Epidermal melanocyte (primary cell): ENCODE measurements around the gene RPS21.

Experiments used
- DNase-seq: peaks from one replicate; pipeline ENCODE4 v3.0.0; 2011; ENCODE audit warnings: low spot score; ENCODE audit not compliant: insufficient read length

RPS21 gene

DNA sequence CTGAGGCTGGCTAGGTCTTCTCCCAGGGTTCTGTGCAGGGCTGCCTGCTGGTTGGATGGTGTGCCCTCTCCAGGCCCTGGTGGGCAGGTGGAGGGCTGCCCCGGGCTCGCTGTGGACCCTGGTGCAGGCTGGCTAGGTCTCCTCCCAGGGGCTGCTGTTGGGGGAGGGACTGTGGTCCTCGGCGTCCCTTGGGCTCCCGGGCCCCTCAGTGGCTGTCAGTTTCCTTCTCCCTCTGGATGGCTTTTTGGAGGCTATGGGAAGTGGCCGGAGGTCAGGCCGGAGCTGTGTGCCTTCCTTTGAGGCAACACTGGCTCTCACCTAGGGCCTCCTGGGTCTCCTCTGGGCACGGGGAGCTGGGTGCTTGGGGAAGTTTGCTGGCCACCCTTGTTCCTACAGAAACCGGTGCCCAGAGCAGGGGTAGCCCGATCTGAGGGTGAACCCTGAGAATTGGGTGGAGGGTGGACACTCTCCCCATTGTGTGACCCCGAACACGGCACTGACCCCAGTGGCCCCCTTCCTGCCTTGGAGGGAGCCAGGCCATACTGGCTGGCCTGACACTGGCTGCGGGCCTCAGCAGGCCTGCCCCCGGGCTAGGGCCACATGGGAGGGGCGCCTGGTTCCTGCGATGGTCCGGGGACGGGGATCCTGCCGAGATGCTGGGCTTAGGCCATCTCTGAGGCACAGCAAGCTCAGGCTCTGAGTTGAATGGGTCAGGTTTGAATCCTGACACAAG is 24.0 kb downstream of the RPS21 start:
- no peak for DNase-seq

DNA sequence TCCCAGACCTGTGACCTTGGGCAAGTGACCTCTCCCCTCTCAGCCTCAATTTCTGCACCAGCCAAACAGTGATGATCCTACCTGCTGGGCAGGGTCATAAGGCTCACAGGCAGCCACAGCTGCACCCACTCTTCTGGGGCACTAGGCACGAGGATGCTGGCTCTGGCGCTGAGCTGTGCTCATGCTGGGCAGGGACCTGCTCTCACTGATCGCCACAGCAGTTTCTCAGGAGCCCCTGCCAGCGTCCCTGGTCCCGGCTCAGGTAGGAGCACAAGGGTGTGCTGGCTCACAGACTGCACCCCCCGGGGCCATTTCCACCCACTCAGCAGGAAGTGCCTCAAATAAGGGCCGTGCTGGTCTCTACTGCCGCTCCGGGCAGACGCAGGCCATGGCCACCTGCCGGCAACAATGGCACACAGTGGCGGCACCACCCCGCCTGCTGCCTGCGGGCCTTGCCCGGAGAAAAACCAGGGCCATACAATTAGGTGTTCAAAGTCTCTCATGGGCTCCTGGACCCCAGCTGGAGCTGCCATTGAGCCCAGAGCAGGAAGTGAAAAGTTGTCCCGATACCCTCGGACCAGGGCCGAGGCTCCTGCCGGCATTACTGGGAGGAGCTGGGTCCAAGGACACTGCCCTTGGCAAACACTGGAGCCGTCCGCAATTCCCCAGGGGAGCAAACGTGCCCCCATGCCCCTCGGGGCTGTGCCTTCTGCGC is 24.7 kb downstream of the RPS21 start:
- no peak for DNase-seq

DNA sequence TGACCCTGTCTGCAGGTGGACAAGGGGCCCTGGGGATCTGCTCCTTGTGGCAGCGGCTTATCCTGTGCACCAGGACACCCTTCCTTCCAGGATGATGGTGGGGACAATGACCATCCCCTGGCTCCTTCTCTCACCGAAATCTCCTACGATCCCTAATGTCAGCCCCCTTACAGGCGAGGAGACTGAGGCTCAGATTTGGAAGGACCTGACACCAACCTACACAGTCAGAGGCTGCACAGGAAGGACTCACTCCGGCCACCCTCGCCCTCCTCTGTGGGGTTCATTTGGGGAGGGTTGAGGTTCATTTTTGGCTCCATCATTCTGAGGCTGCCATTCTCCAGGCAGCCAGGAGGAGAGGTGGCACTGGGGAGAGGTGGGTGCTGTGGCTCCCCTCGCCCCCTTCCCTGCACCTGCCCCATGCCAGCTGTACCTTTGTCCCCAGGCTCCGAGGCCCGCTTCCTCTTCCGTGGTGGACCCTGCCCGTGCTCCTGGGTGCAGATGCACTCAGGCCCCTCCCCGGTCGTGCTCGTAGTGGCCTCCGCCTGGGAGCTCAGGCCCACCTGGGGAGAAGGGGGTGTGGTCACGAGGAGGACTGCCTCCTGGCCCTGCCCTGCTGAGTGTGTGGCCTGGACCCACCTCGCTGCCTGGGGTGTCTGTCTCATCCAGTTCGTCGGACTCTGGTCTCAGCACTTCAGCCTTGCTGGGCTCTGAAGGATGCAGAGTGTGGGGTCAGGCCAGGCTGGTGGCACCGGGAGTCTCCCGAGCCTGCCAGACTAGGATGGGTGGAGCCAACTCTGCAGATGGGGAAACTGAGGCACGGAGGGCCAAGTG is 25.5 kb downstream of the RPS21 start:
- DNase-seq = no peak

DNA sequence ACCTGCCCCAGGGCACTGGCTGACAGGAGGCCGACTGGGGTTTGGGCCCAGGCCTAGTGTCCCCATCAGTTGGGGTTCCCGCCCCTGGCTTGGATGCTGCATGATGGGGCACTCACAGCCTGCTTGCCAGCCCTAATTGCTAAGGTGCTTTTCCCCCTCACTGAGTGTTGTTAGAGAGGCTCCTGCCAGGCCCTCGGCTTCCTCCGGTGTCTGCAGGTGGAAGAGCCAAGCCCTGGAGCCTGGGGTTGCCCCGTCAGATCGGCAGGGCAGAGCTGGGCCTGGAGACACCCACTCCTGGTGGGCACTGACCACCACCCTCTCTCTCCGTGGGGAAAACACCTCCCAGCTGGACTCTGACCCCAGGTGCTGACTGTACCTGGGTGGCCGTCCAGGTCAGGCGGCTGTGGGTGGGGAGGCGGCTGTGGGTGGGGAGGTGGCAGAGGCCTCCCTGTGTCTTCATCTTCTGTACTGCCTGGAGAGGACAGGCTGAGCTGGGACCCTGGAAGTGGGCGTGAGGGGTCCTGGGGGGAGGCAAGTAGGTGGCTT is 26.2 kb downstream of the RPS21 start:
- DNase-seq = no peak

DNA sequence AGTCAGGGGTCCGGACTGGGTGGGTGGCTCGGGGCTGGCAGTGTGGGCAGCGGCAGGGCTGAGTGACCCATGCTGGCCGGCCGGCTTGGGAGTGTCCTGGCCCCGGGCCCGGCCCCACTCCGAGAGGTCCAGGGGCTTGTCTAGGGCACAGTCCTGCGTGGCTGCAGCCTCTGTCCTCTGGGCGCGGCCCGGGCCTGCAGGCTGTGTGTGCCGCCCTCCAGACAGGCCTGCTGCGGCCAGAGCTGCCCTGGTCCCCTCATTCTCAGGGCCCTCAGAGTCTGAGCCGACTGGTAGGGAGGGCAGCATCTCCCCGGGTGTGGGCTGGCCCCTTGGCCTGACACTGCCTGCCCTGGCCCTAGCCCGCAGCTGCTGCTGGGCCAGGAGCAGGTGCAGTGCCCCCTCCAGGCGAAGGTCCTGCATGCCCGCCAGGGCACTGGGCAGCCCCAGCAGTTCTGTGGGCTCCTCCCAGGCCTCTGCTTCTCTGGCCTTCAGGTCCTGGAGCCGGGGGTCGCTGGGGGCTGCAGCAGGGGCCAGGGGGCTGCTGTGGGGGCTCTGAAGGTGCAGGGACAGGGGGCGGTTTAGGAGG is 27.1 kb downstream of the RPS21 start:
- no peak for DNase-seq

DNA sequence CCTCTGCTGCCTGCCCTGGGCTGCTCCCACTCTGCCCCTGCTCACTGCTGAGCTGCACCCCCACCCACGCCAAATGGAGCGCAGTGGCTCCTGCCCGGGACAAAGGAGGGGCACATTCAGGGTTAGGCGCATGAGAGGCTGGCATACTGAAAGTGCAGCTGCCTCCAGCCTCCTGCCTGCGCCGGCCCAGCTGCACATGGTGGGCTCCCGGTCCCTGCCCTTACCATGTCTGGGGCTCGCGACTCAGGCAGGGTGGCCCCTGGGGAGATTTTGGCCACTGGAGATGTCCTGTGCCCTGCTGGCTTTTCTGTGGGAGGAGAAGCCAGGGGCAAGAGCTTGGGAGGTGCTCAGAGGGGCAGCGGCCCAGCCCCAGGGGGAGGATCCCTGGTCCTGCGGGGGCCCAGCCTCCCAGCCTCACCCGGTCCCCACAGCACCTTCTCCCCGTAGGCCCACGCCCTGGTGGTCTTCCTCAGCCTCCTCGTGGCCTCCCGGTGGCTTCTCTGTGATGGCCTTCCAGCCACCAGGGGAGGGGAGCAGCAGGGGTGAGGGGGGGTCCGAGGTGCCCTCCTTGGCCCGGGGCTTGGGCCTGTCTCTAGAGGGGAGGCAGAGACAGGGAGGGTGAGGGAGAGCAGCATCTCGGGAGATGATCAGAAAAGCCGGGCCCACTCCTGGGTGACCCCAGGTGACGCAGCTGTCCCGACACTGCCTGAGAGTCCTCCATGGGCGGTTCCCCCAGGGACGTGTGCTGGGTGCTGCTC is 28.6 kb downstream of the RPS21 start:
- DNase-seq = no peak

DNA sequence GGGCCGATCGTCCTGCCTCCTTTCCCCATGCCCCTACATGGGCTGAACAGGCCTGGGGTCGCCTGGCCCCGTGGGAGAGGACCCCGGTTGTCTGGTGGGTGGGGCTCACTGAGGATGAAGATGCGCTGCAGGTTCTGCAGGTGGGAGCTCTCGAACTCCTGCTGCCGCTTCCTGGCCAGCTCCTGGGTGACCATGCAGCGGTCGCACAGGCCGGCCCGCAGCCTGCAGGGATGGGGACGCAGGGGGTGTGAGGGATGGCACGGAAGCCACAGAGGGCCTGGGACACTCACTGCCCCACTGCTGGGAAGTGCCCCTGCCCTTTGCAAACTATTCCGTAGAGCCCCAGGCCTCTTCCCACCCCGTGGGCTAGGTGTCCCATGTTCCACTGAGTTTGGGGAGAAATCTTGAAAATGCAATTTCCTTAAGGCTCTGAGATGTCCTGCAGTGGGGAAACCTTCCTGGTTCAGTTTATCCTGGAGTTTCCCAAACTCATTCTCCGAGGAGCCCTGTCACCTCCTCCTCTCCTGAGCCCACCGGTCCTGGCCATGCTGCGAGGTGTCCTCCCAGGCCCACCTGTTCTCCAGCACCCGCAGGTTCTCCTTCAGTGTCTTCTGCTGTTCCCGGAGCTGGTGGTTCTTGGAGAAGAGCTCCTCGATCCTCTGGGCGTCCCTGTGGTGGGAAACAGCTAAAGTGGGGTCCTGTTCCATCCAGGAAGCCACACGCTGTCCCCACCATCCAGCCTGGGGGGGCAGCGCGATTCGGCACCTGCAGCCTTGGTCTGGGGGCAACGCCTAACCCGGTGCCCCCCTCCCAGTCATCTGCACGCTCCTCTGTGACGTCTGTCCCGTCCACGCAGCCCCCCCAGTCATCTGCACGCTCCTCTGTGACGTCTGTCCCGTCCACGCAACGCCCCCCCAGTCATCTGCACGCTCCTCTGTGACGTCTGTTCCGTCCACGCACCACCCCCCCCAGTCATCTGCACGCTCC is 30.0 kb downstream of the RPS21 start:
- no peak for DNase-seq

DNA sequence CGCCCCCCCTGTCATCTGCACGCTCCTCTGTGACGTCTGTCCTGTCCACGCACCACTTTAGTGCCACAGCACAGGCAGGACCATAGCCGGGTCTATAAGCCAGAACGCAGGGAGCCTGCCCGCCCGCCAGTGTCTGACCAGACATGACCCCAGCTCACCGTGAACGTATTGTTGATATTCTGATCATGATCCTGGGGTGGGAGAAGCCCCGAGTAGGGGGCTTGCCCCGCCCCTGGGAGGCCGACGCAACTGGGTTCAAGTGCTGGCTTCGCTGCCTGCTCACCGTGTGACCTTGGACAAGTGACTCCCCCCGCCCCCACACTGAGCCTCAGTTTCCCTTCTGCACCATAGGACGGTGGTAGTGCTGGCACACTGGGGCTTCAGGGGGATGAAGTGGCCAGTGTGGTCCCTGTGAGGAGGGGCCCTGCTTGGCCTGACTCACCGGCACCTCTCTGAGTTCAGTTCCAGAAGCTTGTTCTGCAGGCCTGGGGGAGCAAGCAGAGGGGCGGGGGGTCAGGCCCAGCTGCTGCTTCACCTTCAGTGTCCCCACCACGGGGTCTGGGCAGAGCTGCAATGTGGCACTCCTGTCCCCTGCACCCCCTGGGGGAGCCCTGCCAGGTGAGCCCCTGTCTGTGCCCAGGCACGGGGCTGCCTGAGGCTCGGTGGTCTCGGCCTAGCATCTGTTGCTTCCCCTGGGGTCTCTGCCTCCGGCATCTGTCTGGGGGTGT is 31.2 kb downstream of the RPS21 start:
- DNase-seq = no peak

DNA sequence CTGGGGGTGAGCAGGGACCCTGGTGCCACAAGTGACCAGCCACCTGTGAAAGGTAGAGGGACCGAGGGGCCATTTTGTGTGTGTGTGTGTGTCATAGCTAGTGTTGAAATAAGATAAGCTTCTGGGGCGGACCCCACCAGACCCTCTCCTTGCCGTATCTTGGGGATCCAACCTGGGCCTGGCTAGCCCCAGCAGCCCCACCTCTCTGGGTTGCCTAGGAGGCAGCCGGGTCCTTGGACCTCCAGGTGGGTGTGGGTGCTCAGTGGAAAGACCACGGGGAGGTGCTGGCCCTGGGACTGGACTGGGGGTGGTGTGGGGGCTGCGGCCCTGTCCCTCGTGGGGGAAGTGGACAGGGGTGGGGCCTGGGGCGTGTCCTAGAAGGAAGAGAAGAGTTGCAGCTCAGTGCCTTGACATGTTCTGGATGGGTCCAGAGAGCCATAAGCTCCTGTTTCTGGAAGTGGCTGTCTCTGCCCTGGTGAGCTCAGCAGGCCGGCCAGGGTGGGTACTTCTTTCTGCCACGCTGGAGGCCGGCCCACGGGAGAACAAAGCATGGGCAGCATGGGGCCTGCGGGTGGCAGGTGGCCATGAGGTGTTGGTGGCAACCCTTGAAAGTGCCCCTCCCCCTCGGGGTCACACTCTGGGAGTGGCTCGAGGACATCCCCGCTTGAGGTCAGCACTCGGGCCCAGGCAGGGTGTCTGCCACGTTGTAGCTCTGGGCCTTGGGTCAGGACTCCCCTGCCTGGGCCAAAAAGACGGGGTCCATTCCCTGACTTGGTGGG is 32.0 kb downstream of the RPS21 start:
- DNase-seq = no peak

DNA sequence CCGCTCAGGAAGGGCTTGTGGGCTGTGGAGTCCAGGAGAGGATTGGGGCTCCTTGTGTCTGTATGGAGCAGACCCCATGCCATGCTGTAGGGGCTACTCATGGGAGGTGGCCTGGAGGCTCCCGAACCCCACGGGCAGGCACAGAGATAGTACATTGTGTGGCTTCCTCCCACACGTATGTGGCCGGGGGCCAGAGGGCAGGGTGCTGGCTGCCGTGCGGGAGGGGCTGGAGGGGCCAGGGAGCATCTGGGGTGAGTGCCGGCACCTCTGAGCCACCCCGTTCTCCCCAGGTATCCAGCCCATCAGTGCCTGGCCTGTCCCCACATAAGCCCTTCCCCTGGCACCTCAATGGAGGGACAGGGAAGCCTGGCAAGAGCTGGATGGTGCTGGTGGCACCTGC is 32.9 kb downstream of the RPS21 start:
- no peak for DNase-seq

DNA sequence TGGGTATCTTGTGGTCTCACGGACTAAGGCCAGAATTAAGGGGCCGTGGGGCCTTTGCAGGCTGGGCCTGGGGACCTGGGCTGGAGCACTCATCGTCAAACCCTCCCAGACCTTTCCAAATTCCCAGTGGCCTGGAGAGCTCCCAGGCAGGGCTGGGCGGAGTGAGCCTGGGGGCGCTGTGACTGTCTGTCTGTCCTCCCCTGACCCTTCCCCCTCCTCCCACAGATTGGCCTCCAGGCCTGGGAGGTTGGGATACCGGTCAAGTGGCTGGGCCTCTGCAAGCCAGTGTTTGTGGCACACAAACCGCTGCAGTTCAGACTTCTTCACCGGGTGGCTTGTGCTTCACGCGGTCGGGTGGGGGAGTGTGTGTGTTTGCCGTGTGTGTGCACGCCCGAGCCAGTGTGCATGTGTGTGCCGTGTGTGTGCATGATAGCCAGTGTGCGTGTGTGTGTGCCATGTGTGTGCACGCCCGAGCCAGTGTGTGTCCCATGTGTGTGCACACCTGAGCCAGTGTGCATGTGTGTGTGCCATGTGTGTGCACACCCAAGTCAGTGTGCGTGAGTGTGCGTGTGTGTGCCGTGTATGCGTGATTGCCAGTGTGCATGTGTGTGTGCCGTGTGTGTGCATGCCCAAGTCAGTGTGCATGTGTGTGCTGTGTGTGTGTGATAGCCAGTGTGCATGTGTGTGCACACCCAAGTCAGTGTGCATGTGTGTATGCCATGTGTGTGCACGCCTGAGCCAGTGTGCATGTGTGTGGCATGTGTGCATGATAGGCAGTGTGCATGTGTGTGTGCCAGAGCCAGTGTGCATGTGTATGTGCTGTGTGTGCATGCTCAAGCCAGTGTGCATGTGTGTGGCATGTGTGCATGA is 34.2 kb downstream of the RPS21 start:
- no peak for DNase-seq

DNA sequence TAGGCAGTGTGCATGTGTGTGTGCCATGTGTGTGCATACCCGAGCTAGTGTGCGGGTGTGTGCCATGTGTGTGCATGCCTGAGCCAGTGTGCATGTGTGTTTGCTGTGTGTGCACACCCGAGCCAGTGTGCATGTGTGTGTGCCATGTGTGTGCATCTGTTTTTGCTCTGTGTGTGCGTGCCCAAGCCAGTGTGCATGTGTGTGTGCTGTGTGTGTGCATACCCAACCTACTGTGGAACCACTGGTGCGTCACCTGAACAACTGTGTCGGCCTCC is 34.8 kb downstream of the RPS21 start:
- DNase-seq = no peak

DNA sequence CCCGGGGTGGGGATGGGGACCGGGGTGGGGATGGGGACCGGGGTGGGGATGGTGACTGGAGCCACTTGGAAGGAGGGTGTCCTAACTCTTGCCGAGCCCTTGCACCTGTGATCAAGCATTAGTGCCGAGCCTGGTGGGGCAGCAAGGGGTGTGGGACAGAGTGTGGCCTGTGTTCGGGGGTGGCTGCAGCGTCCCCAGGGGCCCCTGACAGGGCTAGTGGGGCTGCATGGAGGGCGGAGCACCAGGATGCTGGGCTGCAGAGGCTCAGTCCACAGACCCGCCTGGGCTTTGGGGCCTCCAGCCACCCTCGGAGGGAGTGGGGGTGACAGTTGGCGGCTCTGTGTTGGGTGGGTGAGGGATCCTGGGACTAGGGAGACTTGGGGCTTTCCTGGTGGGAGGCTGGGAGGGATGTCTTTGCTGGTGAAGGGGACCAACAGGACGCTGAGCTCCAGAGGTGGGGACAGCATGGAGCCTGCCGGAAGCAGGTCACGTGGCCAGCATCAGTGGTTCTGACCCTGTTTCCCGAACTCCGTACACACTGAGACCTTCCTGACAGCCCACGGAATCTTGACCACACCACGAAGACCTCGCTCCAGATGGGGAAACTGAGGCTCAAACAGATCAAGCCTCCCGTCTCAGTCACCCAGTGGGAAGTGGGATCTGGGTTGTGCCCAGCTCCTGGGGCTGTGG is 35.9 kb downstream of the RPS21 start:
- no peak for DNase-seq

DNA sequence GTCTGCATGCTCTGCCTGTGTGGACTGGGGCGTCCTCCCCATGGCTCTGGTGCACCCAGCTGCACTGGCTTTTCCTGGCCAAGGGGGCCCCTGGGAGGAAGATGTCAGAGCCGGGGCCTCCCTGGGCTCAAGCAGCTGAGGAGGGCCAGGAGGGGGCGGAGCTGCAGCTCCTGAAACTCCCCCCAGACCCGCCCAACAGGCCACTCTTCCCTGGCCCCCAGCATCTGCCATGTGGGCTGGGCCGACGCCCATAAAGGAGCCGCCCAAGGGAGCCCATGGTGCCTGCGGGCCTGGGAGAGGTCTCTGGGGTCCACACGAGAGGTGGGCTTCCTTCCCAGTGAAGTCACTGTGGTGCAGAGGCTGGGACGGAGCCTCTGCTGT is 36.4 kb downstream of the RPS21 start:
- no peak for DNase-seq

DNA sequence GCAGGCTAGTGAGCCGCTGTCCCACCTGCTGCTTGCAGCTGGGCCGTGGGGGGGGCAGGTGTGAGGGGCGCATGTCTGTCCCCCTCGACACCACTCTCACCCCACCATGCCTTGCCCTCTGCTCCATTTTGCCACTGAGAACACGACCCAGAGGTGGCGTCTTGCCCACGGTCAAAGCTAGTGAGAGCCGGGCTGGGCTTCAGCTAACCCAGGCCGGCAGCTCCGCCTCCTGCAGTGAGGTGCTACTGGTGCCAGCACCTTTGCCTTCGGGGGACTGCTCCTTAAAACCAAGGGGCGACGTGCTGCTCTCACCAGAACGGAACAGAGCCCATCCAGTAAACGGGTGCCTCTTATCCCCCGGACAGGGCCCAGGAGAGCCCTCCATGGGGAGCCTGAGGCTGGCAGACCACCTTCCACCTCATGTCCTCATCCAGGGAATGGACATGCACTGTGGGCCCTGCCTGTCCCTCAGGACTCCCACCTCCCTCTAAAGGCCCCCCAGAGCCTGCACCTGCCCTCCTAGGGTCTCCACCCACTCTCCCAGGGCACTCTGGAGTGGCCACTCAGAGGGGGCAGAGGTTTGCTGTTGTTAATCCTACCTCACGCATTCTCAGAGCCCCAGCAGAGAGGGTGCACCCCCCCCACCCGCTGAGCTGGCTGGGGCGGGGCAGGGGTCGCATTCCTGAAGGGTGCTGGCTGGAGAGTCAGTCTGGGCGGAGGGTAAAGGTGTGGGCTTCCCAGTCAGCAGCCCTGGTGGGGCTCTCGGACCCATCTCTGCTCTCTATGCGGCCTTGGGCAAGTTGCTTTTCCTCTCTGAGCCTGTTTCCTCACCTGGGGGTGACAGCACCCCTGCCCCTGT is 37.6 kb downstream of the RPS21 start:
- DNase-seq = no peak
